ENCODE data around the gene KCNS1.

The KCNS1 gene

DNA sequence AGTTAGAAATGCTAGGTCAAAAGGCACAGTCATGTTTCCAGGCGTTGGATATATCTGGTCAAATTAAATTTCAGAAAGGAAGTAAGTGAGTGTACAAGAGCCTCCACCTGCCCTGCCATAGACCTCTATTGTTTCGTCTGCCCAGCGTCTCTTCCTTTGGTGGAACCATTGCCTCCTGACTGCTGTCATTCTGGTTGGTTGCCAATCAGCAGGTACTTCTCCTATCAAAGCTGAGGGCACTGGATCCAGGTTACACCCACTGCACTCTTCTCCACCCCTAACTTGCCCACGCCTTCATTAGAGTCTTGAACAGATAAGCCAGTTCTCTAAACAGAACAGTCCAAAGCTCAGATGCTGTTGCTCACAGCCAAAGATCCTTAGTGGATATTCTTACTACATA, 16.7 kb upstream of the KCNS1 start:
- TF ChIP-seq, protein P1, sequence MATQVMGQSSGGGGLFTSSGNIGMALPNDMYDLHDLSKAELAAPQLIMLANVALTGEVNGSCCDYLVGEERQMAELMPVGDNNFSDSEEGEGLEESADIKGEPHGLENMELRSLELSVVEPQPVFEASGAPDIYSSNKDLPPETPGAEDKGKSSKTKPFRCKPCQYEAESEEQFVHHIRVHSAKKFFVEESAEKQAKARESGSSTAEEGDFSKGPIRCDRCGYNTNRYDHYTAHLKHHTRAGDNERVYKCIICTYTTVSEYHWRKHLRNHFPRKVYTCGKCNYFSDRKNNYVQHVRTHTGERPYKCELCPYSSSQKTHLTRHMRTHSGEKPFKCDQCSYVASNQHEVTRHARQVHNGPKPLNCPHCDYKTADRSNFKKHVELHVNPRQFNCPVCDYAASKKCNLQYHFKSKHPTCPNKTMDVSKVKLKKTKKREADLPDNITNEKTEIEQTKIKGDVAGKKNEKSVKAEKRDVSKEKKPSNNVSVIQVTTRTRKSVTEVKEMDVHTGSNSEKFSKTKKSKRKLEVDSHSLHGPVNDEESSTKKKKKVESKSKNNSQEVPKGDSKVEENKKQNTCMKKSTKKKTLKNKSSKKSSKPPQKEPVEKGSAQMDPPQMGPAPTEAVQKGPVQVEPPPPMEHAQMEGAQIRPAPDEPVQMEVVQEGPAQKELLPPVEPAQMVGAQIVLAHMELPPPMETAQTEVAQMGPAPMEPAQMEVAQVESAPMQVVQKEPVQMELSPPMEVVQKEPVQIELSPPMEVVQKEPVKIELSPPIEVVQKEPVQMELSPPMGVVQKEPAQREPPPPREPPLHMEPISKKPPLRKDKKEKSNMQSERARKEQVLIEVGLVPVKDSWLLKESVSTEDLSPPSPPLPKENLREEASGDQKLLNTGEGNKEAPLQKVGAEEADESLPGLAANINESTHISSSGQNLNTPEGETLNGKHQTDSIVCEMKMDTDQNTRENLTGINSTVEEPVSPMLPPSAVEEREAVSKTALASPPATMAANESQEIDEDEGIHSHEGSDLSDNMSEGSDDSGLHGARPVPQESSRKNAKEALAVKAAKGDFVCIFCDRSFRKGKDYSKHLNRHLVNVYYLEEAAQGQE (IDR thresholded peaks at IDR 0.05; ENCODE audit: low read depth): no peak
- no peak for TF ChIP-seq EGR1 (IDR thresholded peaks at IDR 0.05)
- no peak for TF ChIP-seq TCF12 (IDR thresholded peaks at IDR 0.05; ENCODE audit: low read depth)
- TF ChIP-seq TEAD4 (IDR thresholded peaks at IDR 0.05): no peak
- TF ChIP-seq, protein P2, sequence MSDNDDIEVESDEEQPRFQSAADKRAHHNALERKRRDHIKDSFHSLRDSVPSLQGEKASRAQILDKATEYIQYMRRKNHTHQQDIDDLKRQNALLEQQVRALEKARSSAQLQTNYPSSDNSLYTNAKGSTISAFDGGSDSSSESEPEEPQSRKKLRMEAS (IDR thresholded peaks at IDR 0.05): no peak
- no peak for TF ChIP-seq YY1 (IDR thresholded peaks at IDR 0.05; ENCODE audit: low read depth)
- TF ChIP-seq EP300 (IDR thresholded peaks at IDR 0.05; ENCODE audit: borderline replicate concordance): no peak
- TF ChIP-seq CEBPB (IDR thresholded peaks at IDR 0.05): no peak
- TF ChIP-seq, protein P3, sequence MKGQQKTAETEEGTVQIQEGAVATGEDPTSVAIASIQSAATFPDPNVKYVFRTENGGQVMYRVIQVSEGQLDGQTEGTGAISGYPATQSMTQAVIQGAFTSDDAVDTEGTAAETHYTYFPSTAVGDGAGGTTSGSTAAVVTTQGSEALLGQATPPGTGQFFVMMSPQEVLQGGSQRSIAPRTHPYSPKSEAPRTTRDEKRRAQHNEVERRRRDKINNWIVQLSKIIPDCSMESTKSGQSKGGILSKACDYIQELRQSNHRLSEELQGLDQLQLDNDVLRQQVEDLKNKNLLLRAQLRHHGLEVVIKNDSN (IDR thresholded peaks at IDR 0.05): no peak
- no peak for TF ChIP-seq RAD21 (IDR thresholded peaks at IDR 0.05; ENCODE audit: low read depth)
- TF ChIP-seq TAF1 (IDR thresholded peaks at IDR 0.05; ENCODE audit: low read depth): no peak

DNA sequence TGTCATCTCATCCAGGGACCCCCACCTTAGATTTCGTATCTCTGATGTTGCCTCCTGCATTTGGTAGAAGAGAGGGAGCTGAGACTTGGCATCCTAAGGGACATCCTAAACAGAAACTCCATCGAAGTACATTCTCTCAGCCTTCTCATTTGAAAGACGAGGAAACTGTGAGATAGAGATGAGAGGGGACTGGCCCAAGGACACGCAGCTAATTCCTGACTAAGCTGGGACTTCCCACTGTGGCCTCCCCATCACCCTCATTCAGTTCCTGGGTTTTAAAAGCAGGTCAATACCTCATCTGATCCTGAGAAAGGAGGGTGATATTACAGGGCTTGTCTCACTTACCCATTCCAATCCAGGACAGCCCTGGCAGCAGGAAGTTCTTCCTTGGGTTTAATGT, 14.9 kb upstream of the KCNS1 start:
- no peak for TF ChIP-seq RAD21 (IDR thresholded peaks at IDR 0.05; ENCODE audit: low read depth)
- no peak for TF ChIP-seq EGR1 (IDR thresholded peaks at IDR 0.05)

DNA sequence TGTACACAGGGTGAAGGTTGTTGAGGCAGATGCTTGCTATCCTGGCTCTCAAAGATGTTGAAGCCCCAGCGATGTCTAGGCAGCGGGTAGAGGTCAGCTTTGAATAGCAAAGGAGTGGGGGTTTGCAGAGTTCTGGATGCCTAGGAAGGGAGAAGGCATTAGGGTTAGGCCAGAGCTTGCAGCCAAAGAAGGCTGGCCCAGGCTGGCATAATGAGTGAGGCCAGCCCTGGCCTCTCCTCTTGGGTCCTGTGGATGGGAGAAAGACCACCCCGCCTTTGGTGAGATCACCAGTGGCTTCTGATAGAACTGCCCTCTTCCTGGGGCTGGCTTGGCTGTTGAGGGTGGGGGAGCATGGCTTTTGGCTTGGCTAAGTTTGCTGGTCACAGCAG, 14.5 kb upstream of the KCNS1 start:
- TF ChIP-seq NFIC (IDR thresholded peaks at IDR 0.05): no peak
- TF ChIP-seq, protein P1 (IDR thresholded peaks at IDR 0.05; ENCODE audit: low read depth): no peak

DNA sequence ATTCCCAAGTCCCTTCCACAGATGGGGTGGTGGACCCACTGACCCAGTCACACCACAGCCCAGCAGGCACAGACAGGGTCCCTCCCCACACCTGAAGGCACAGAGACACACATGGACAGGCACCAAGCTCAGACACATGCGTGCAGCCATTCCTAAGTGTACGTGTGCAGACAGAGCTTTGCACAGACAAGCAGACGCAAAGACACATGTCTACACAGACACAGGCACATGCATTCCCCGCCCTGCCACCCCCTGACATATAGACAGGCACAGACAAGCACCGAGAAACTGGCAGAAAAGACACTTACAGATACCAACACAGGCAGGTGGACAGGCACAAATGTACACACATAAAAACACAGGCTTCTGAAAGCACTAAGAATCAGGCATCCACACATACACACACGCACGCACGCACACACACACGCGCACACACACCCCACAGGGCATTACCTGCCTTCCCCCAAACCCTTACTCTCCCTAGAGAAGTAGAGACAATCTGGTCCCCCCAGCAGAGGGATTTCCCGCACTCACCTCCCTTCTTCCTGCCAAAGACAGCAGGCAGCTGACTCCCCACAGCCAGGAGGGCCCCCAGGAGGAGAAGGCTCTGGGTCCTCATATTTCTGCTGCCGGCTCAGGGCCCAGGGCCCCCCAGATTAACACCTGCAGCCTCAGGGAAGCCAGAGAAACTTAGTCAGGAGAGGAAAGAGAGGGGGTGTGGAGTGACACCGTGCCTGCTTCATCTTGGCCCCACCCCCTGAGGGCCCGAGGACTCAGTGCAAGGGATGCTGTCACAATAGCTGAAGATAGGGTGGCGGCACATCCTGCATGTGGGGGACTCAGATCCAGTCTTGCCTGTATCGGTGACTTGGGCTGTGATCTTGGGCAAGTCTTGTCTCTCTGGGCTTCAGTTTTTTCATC, 13.8 kb upstream of the KCNS1 start, which contains the start of gene WFDC5:
TSS of gene WFDC5 (minus strand) at position 710 of the 921 bp plus-strand sequence. CDS start at position 619, 91 bp downstream.
- no peak for TF ChIP-seq RAD21 (IDR thresholded peaks at IDR 0.05; ENCODE audit: low read depth)
- TF ChIP-seq TEAD4 (IDR thresholded peaks at IDR 0.05): no peak
- TF ChIP-seq FOXM1 (IDR thresholded peaks at IDR 0.05; ENCODE audit: borderline replicate concordance, low read depth): no peak
- TF ChIP-seq EGR1 (IDR thresholded peaks at IDR 0.05): no peak
- no peak for TF ChIP-seq TAF1 (IDR thresholded peaks at IDR 0.05; ENCODE audit: low read depth)
- TF ChIP-seq, protein P2 (IDR thresholded peaks at IDR 0.05): no peak
- TF ChIP-seq, protein P3 (IDR thresholded peaks at IDR 0.05): no peak
- TF ChIP-seq CREB1 (IDR thresholded peaks at IDR 0.05; ENCODE audit: low read depth): no peak
- no peak for TF ChIP-seq CEBPB (IDR thresholded peaks at IDR 0.05)
- no peak for TF ChIP-seq TCF12 (IDR thresholded peaks at IDR 0.05; ENCODE audit: low read depth)
- TF ChIP-seq ZBTB7A (IDR thresholded peaks at IDR 0.05; ENCODE audit: low read depth): no peak
- TF ChIP-seq, protein P1 (IDR thresholded peaks at IDR 0.05; ENCODE audit: low read depth): no peak
- TF ChIP-seq YY1 (IDR thresholded peaks at IDR 0.05; ENCODE audit: low read depth): no peak
- no peak for TF ChIP-seq EP300 (IDR thresholded peaks at IDR 0.05; ENCODE audit: borderline replicate concordance)
- no peak for TF ChIP-seq NFIC (IDR thresholded peaks at IDR 0.05)

DNA sequence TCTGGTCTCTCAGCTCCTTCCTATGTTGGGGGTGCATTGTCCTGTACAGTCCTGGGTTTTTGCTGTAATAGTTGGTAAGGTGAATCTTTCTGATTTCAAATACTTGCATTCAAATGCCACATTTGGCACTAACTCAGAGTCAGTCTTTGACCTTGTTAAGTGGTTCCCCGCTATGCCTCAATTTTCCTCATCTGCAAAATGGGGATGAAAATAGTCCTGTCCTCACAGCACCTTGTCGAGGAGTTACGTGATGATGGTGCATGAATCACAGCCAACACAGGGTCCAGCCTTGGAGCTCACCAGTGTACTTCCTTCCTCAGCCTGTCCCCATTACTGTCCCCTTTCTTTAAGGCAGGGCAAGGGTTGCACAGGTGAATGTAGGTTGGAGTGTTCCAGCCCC, 12.9 kb upstream of the KCNS1 start:
- no peak for TF ChIP-seq YY1 (IDR thresholded peaks at IDR 0.05; ENCODE audit: low read depth)
